HG02870 (cell line): ENCODE results near the gene DDX20.
"Not testable (repeated sequence)": the region's sequence is repeated elsewhere in the genome, so short reads cannot be mapped to it uniquely, and the experiment has no call there.

ENCODE experiments used
- ATAC-seq: cut with Tn5 transposase; IDR thresholded peaks from one replicate; pipeline ENCODE4 v1.9.1; 2021; ENCODE audit warnings: mild to moderate bottlenecking, moderate library complexity; ENCODE audit not compliant: unreplicated experiment

Gene DDX20

GRCh38 chr1:111786669-111787207, 31.0 kb downstream of the DDX20 start:
- ATAC-seq = no peak

GRCh38 chr1:111789142-111789541, 33.4 kb downstream of the DDX20 start:
- no peak for ATAC-seq

- no peak for ATAC-seq
Measured at GRCh38 chr1:111789666-111790316, 34.1 kb downstream of the DDX20 start.

- ATAC-seq = no peak
Measured at GRCh38 chr1:111791776-111792175, 36.1 kb downstream of the DDX20 start.

- no peak for ATAC-seq
Measured at GRCh38 chr1:111792249-111792648, 36.5 kb downstream of the DDX20 start.

- ATAC-seq = no peak
Measured at GRCh38 chr1:111793923-111794322, 38.2 kb downstream of the DDX20 start.

- ATAC-seq = no peak
Measured at GRCh38 chr1:111795401-111795800, 39.7 kb downstream of the DDX20 start.

- ATAC-seq = no peak
Measured at GRCh38 chr1:111798580-111798979, 42.9 kb downstream of the DDX20 start.

GRCh38 chr1:111799722-111800121, 44.0 kb downstream of the DDX20 start:
- ATAC-seq = not testable (repeated sequence)

- ATAC-seq = no peak
Measured at GRCh38 chr1:111801071-111801850, 45.6 kb downstream of the DDX20 start.

- ATAC-seq = no peak
Measured at GRCh38 chr1:111802110-111802509, 46.4 kb downstream of the DDX20 start.

GRCh38 chr1:111802984-111803383, 47.3 kb downstream of the DDX20 start:
- ATAC-seq = no peak

GRCh38 chr1:111803951-111804350, 48.2 kb downstream of the DDX20 start:
- ATAC-seq = no peak

- ATAC-seq = no peak
Measured at GRCh38 chr1:111804776-111805175, 49.1 kb downstream of the DDX20 start.

- ATAC-seq = no peak
Measured at GRCh38 chr1:111805251-111805650, 49.5 kb downstream of the DDX20 start.

GRCh38 chr1:111811891-111812290, 56.2 kb downstream of the DDX20 start:
- ATAC-seq = no peak

GRCh38 chr1:111812306-111812705, 56.6 kb downstream of the DDX20 start:
- ATAC-seq = no peak

GRCh38 chr1:111813440-111814304, 58.0 kb downstream of the DDX20 start:
- no peak for ATAC-seq

GRCh38 chr1:111814305-111814628, 58.6 kb downstream of the DDX20 start:
- ATAC-seq = no peak

- ATAC-seq = no peak
Measured at GRCh38 chr1:111814642-111815041, 58.9 kb downstream of the DDX20 start.
